HuH-7 (cell line): ENCODE results near the gene CDKN1B.
"Not testable (repeated sequence)": the region's sequence is repeated elsewhere in the genome, so short reads cannot be mapped to it uniquely, and the experiment has no call there.

Source experiments
- DNase-seq: peaks from one replicate; pipeline ENCODE4 v3.0.0; 2011; ENCODE audit warnings: low spot score

CDKN1B gene

DNA sequence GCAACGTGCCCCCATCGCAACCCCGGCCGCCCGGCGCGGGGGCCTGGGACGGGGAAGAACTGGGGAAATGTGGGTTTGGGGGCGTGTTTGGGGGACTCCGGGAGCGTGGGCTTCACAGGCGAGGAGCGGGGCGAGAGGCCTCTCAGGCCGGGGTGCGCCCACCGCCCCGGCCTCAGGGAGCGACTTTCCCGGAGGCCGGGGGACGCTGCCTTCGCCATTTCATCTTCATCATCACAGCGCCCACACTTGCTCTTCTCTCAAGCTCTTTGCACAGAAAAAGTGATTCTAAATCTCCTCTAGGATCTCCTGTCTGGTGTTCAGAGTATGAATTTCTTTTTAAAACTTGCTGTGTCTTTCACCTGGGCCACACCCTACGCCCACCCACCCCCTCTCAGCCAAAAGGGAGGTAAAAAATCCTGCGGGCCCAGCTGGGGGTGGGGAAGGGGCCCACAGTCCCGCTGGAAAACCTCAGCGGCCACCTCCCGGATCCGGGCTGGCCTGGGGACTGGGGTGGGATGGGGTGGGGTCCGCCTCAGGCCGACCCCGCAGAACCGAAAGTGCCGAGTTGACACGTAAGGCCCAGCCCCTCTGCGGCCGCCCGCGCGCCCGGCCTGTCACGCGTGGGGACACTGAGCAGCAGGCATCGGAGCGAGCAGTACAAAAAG is 7.4 kb downstream of the CDKN1B start:
- no peak for DNase-seq

- DNase-seq: peak; percentile 95
Observed at GRCh38 chr12:12725086-12725955, 8.2 kb downstream of the CDKN1B start.

DNA sequence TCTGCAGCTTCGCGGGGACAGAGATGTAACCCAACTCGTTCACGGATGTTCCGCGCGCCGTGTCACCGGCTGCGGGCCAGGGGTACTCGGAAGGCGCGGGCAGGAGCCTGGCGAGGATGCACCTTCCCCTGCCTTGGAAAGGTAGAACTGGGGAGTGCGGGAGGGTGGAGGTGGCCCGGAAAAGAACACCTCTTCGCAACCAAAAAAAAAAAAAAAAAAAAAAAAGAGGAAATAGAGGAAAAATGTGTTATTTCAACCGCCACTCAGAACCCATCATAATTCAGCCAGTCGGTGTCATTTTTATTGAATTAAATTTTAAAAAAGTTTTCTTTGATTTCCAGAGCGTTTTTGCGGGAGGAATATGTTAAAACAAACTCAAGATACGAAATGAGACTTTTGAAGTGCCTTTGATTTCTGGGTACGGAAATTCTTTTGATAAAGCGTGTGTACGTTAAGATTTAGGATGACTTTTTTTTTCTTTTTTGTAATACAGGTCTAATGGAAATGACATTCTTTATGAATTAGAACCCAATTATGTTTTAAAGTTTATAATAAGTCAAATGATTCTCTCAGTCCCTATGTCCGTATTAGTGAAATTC is 8.9 kb downstream of the CDKN1B start:
- DNase-seq: no peak

- DNase-seq: no peak
Observed at GRCh38 chr12:12726555-12727093, 9.5 kb downstream of the CDKN1B start.

DNA sequence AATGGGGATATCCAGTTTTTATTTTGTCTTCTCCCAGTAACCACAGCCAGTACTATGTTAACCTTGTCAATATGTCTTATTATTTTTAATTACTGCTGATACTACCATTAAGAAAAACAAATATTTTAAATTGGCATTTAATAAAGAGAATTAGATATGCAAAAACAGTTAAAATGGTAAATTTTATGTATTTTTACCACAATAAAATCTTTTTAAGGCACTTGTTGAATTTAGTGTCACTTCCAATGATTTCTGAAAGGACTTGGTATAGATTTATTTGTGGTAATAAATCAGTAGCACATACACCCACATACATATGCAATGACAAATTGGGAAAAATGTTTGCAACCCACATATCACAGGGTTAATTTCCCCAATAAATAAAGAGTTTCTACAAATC is 14.0 kb downstream of the CDKN1B start:
- no peak for DNase-seq

- DNase-seq: no peak
Observed at GRCh38 chr12:12731785-12732184, 14.6 kb downstream of the CDKN1B start.

DNA sequence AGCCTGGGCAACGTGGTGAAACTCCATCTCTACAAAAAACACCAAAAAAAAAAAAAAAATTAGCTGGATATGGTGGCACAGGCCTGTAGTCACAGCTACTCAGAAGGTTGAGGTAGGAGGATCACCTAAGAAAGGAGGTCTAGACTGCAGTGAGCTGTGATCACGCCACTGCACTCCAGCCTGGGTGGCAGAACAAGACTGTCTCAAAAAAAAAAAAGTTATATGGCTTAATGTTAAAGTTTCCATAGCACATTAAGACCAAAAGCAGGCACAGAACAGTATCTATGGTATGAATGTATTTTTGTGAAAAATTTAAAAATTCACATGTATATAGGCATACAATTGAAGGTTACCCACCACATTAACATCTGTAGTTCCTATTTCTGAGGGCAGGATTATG is 15.9 kb downstream of the CDKN1B start:
- DNase-seq: no peak

DNA sequence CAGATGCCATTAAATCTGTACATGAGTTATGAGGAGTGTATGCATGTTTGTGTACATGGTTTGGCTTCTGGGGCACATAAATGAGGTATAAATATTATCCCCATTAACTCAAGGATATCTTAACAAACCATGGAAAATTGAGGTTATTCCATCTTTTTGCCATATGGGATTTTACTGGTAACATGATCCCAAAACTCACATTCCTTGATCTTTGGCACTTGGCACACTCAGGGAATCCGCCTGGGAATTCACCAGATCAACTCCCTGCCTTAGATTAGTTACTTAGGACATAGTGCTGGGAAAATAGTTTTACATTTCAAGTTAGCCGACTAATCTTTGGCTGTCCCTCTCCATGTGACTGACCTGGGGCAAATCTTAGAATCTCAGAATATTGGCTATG is 16.9 kb downstream of the CDKN1B start:
- DNase-seq: no peak

- no peak for DNase-seq
Observed at GRCh38 chr12:12734561-12735071, 17.4 kb downstream of the CDKN1B start.

- DNase-seq: no peak
Observed at GRCh38 chr12:12735301-12735700, 18.1 kb downstream of the CDKN1B start.

GRCh38 chr12:12736759-12737676 is 19.9 kb downstream of the CDKN1B start:
- DNase-seq: no peak

DNA sequence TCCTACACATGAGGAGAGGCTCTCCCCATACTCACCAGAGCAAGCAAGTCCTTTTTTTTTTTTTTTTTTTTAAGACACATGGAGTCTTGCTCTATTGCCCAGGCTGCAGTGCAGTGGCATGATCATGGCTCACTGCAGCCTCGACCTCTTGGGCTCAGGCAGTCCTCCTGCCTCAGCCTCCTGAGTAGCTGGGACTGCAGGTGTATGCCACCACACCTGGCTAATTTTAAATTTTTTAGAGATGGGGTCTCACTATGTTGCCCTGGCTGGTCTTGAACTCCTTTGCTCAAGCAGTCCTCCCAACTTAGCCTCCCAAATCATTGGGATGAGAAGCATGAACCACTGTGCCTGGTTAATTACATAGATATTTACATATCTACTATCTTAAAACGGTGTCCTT is 21.0 kb downstream of the CDKN1B start:
- not testable (repeated sequence) for DNase-seq

DNA sequence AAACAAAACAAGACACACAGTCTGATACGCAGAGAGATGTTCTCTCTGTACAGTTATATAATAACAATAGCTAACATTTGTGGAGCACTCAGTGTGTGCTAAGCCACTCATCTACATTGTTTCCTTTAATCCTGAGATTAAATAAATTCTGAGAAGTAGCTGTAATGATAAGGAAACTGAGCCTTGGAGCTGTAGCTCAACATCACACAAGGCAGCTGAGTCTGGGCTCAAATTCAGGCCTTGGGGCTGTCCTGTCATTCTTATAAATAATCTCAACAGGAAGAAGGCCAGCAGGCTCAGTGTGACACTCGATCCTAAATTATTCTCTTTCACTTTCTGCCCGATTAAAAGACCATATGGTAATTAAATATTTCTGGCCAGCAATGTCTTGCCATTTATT is 24.5 kb downstream of the CDKN1B start:
- no peak for DNase-seq

DNA sequence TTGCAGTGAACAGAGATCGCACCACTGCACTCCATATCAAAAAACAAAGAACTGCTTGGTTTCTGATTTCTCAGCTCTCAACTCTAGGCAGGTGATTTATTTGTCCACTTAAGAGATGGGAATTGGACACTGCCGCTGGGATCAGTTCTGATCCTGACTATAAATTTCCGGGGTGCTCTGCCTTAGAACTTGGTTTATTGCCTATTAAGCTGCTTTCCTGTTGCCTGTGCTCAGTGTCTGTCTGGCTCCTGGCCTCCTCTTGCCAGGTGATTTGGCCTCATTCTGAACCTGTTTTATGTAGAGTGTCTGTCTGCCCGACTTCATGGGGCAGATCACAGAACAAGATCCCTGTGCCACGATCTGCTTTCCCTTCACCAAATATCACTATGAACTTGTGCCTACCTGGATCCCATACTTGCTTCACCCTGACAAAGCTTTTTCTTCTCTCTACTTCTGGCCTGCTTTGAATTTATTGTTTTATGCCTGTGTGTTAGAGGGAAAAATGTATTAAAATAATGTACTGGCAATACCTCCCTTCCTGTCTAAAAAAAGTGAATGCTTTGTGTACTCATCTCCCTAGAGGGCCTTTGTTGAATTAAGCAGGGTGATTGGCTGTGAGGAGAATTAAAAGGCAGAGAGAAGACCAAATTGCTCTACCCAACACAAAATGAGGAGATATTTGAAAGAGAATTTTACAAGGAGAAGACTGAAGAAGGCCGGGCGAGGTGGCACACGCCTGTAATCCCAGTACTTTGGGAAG is 27.6 kb downstream of the CDKN1B start:
- no peak for DNase-seq

DNA sequence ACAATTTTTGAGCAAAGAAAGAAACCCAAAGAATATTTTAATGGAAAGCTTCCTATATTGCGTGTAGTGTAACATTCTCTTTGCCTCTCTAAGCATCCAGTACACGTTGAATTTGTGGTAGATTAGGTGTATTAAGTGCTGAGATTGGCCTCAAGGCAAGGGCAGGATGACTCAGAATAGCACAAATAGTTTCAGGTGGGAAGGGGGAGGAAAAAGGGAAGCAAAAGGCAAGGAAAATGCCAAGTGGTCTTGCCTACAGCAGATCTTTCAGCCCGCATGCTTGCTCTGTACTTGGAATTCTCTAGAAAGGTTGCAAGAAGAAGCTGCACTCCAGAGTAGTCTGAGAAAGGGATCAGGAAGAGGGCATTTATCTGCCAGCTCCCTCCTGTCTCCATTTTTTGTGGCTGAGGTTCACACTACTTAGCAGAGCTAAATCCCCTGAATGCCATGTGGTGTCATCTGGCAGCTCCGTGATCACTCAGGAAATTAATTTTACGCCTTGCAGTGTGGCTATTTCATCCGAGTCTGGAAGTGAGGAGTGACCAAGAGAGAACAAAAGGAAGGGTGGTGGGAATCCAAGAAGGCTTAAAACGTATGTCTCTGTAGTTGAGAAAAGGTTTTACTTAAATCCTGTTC is 28.5 kb downstream of the CDKN1B start:
- no peak for DNase-seq

GRCh38 chr12:12747278-12747677 is 30.1 kb downstream of the CDKN1B start:
- DNase-seq: no peak

DNA sequence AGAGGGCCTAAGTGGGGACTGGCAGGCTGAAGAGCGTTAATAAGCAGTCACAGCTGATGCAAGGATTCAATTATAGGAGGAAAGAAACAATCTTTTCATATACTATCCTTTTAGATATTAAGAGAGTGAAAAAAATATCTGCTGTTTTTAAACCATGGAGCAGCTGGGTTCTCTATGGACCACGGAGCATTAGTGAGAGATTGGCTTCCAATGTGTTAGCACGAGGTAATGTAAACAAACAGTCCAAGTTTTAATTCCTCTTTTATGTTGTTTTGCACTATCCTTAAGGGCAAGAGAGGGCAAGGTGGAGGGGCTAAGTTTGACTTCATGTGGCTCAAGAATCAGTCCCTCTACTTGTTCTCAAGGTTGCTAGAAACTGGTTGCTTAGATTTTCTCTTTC is 30.9 kb downstream of the CDKN1B start:
- no peak for DNase-seq

DNA sequence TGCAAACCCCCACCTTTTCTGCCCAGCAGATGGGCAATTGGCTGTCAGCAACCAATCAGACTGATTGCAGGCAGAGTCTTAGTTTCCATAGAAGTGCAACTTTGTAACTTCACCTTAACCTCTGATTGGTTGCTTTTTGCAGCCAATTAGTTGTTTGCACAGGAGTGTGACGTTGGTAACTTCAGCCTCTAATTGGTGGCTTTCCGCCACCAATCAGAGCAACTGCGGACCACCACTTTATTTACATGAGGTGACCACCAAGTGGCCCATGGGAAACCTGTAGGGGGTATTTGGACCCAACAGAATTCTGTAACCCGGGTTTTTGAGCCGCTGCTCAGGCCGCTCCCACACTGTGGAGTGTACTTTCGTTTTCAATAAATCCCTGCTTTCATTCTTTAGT is 32.3 kb downstream of the CDKN1B start:
- no peak for DNase-seq

DNA sequence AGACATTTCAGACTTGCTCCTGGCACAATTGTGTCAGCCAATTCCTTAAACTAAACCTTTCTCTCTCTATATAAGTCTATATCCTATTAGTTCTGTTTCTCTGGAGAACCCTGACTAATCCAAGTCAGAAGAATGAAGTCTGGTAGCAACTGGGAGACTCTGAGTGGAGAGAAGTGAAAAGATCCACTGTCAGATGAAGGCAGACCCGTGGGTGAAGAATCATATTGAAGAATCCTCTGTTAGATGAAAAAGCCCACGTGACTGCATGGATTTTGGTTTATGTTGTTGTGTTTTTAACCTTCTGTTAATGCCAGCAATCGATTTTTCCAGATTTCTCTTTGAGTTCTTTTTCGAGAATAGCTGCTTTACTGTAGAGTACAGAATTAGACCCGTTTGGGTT is 38.8 kb downstream of the CDKN1B start:
- DNase-seq: no peak

- DNase-seq: no peak
Observed at GRCh38 chr12:12757121-12757520, 40.0 kb downstream of the CDKN1B start.
